CD14-positive monocyte (primary cell): ENCODE data around the gene SAP30. TPM values are rescaled to one million over a fixed set of nuclear protein-coding genes. Genes with fewer than 3 reads are reported as not detected.

Experiments
- DNase-seq, 3 donors: peaks; one replicate each; pipeline ENCODE4 v3.0.0-alpha.2; 2011 to 2022
- H2AFZ ChIP-seq: 2 replicates; pipeline ENCODE4 v1.6.0; 2012; ENCODE audit warnings: mild to moderate bottlenecking, low read depth, low read length, inconsistent platforms; ENCODE audit not compliant: insufficient read depth, poor library complexity, severe bottlenecking
- H3K27ac ChIP-seq, 2 donors: 1 replicate in 1 of 2; 2 replicates in 1 of 2; pipeline ENCODE4 v1.5.1; 2012 to 2013; ENCODE audit warnings: low read length in 2 of 2, control low read depth in 1 of 2, inconsistent platforms in 1 of 2, low read depth in 1 of 2, mild to moderate bottlenecking in 1 of 2
- H3K27me3 ChIP-seq, 2 donors: one replicate each; pipeline versions ENCODE4 v1.6.0 to v1.6.1; 2011 to 2013; ENCODE audit warnings: low read length in 2 of 2; ENCODE audit not compliant: control insufficient read depth in 2 of 2, insufficient read depth in 2 of 2
- H3K36me3 ChIP-seq, 2 donors: replicated peaks in 1 of 2; 1 replicate in 1 of 2; 2 replicates in 1 of 2; pipeline versions ENCODE4 v1.5.1 to v1.6.1; 2012 to 2013; ENCODE audit warnings: low read length in 2 of 2, control low read depth in 1 of 2, inconsistent platforms in 1 of 2, mild to moderate bottlenecking in 1 of 2; ENCODE audit not compliant: insufficient read depth in 2 of 2, control insufficient read depth in 1 of 2
- H3K4me1 ChIP-seq, 2 donors: 1 replicate in 1 of 2; 2 replicates in 1 of 2; pipeline versions ENCODE4 v1.5.1 to v1.6.1; 2012 to 2013; ENCODE audit warnings: low read length in 2 of 2, control low read depth in 1 of 2, inconsistent platforms in 1 of 2, mild to moderate bottlenecking in 1 of 2, moderate library complexity in 1 of 2; ENCODE audit not compliant: insufficient read depth in 2 of 2, control insufficient read depth in 1 of 2
- H3K4me2 ChIP-seq: replicated peaks from 2 replicates; pipeline ENCODE3; 2012; ENCODE audit warnings: low read length, moderate library complexity, mild to moderate bottlenecking; ENCODE audit not compliant: poor library complexity, severe bottlenecking; ENCODE audit errors: extremely low read depth
- H3K4me3 ChIP-seq, 3 experiments: fragments of 200-600 bp in 1 of 3; sonication (generic) in 1 of 3; replicated peaks in 1 of 3; 1 replicate in 2 of 3; 2 replicates in 1 of 3; pipeline ENCODE4 v1.5.1; 2011 to 2013; ENCODE audit warnings: low read length in 3 of 3, mild to moderate bottlenecking in 3 of 3, control low read depth in 2 of 3, low read depth in 2 of 3, inconsistent platforms in 1 of 3, moderate library complexity in 1 of 3
- H3K79me2 ChIP-seq: 2 replicates; pipeline ENCODE4 v1.6.0; 2012; ENCODE audit warnings: mild to moderate bottlenecking, control low read depth, inconsistent platforms, low read length, moderate library complexity; ENCODE audit not compliant: insufficient read depth
- H3K9ac ChIP-seq: 2 replicates; pipeline ENCODE4 v1.6.0; 2017; ENCODE audit warnings: low read length, mild to moderate bottlenecking; ENCODE audit not compliant: insufficient read depth, poor library complexity, severe bottlenecking
- H3K9me3 ChIP-seq, 2 donors: replicated peaks in 1 of 2; 1 replicate in 1 of 2; 2 replicates in 1 of 2; pipeline versions ENCODE4 v1.5.1 to v1.6.1; 2012 to 2013; ENCODE audit warnings: low read length in 2 of 2, control low read depth in 1 of 2; ENCODE audit not compliant: control insufficient read depth in 1 of 2, insufficient read depth in 1 of 2
- H4K20me1 ChIP-seq: 2 replicates; pipeline ENCODE4 v1.6.0; 2012; ENCODE audit warnings: mild to moderate bottlenecking, low read length, control low read depth, moderate library complexity; ENCODE audit not compliant: insufficient read depth
- H3K27ac Mint-ChIP-seq, 7 donors: one replicate each; pipeline ENCODE4 v1.8.0; 2020; ENCODE audit warnings: mild to moderate bottlenecking in 7 of 7, mixed read lengths in 7 of 7, moderate library complexity in 6 of 7, inconsistent platforms in 2 of 7
- H3K27me3 Mint-ChIP-seq, 3 donors: one replicate each; pipeline ENCODE4 v1.8.0; 2021 to 2022; ENCODE audit warnings: low read depth in 3 of 3, mild to moderate bottlenecking in 3 of 3, mixed read lengths in 3 of 3, moderate library complexity in 3 of 3, inconsistent platforms in 1 of 3
- H3K36me3 Mint-ChIP-seq, 2 donors: one replicate each; pipeline ENCODE4 v1.8.0; 2020; ENCODE audit warnings: mixed read lengths in 2 of 2, inconsistent platforms in 1 of 2, mild to moderate bottlenecking in 1 of 2
- H3K4me1 Mint-ChIP-seq: one replicate; pipeline ENCODE4 v1.8.0; 2020; ENCODE audit warnings: mild to moderate bottlenecking, mixed read lengths
- H3K4me3 Mint-ChIP-seq, 2 donors: one replicate each; pipeline ENCODE4 v1.8.0; 2020; ENCODE audit warnings: mild to moderate bottlenecking in 2 of 2, mixed read lengths in 2 of 2, moderate library complexity in 1 of 2
- H3K9me3 Mint-ChIP-seq, 7 donors: one replicate each; pipeline ENCODE4 v1.8.0; 2020 to 2022; ENCODE audit warnings: mixed read lengths in 7 of 7, mild to moderate bottlenecking in 6 of 7, moderate library complexity in 6 of 7, inconsistent platforms in 2 of 7
- CTCF ChIP-seq: fragments of 200-600 bp; IDR thresholded peaks from one replicate; pipeline ENCODE4 v1.8.0; 2022; ENCODE audit warnings: antibody characterized with exemption, mild to moderate bottlenecking
- WGBS: methylation state at CpG from one replicate; pipeline ENCODE4 v1.1.5; 2013; ENCODE audit warnings: missing lambda C conversion rate; ENCODE audit not compliant: insufficient coverage; 5-methylcytosine and 5-hydroxymethylcytosine counted together
- intact Hi-C, 2 donors: fragments of 100-400 bp; cut with micrococcal nuclease; formaldehyde crosslinking; loops; one replicate each; pipeline versions ENCODE4 v1.15.0 to v1.15.1; 2023
- polyA plus RNA-seq, 3 donors: library from polyadenylated mRNA; depleted of rRNA in 1 of 3; unstranded in 2 of 3; stranded (reverse) in 1 of 3; fragments of 300-500 nt in 2 of 3; fragments of >200 nt in 1 of 3; fragmentation: Illumina TruSeq in 2 of 3; gene quantifications; 1 replicate in 2 of 3; 2 replicates in 1 of 3; pipeline ENCODE4 v1.2.3, GENCODE V29; 2012 to 2021

SAP30 gene
- polyA plus RNA-seq, 3 donors, result 16.5 to 32.2 (median 21.8) TPM

GRCh38 chr4:173417833-173418232 lies 47.1 kb downstream of the SAP30 start:
- H3K4me1 ChIP-seq, result peaks cover 63 to 65% of the 10 kb centered on the region in 2 donors
- H3K36me3 ChIP-seq, result no peaks in the 10 kb centered on the region
- peak overlapping the region; percentile 36 to 93 for H3K27ac ChIP-seq
- H3K79me2 ChIP-seq, result peaks cover 5% of the 10 kb centered on the region
- intact Hi-C loops, result loop anchor here (2.0 to 10.0 kb wide), 7 partner anchors 51 to 413 kb away; partner anchors contain the start of gene HMGB2 (in 2 of the 2)
- no peaks in the 10 kb centered on the region for H4K20me1 ChIP-seq
- no peaks in the 10 kb centered on the region for H3K27me3 ChIP-seq
- H3K9ac ChIP-seq, result no peak overlapping the region
- no peak for TF ChIP-seq CTCF
- Mint-ChIP-seq H3K36me3 (peaks cover 6 to 9% of the 10 kb centered on the region in 2 donors), H3K4me3 (no peak overlapping the region), H3K27ac (peak overlapping the region; percentile 55 to 92 (median 80)), H3K9me3 (peaks cover 0 to 5% (median 0%) of the 10 kb centered on the region in 7 donors), H3K27me3 (peaks cover 0 to 3% (median 0%) of the 10 kb centered on the region in 3 donors), H3K4me1 (peaks cover 60% of the 10 kb centered on the region)
- H3K9me3 ChIP-seq, result no peaks in the 10 kb centered on the region
- H2AFZ ChIP-seq, result no peak overlapping the region
- H3K4me3 ChIP-seq, result no peak overlapping the region
- DNase-seq, result no peak
- H3K4me2 ChIP-seq, result no peak overlapping the region

DNA sequence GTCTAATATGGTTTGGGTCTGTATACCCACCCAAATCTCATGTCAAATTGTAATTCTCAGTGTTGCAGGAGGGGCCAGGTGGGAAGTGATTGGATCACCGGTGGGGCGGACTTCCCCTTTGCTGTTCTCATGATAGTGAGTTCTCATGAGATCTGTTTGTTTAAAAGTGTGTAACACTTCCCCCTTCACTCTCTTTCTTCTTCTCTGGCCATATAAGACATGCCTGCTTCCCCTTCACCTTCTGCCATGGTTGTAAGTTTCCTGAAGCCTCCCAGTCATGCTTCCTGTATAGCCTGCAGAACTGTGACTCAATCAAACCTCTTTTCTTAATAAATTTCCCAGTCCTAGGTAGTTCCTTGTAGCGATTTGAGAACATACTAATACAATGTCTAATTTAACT lies 47.9 kb downstream of the SAP30 start:
- no peaks in the 10 kb centered on the region for H3K79me2 ChIP-seq
- Mint-ChIP-seq H3K27ac (peak overlapping the region; percentile 69 to 92 (median 83)), H3K27me3 (peaks cover 0 to 3% (median 0%) of the 10 kb centered on the region in 3 donors), H3K9me3 (peaks cover 0 to 5% (median 0%) of the 10 kb centered on the region in 7 donors), H3K36me3 (peaks cover 7 to 10% of the 10 kb centered on the region in 2 donors), H3K4me3 (no peak overlapping the region), H3K4me1 (peaks cover 52% of the 10 kb centered on the region)
- no peaks in the 10 kb centered on the region for H3K27me3 ChIP-seq
- peak; percentile 57 to 89 (median 82) for DNase-seq
- H3K9me3 ChIP-seq, result no peaks in the 10 kb centered on the region
- no peak overlapping the region for H2AFZ ChIP-seq
- TF ChIP-seq CTCF, result no peak
- no peaks in the 10 kb centered on the region for H4K20me1 ChIP-seq
- no peak overlapping the region for H3K9ac ChIP-seq
- H3K4me1 ChIP-seq, result peaks cover 55 to 57% of the 10 kb centered on the region in 2 donors
- peak overlapping the region; percentile 36 to 73 for H3K27ac ChIP-seq
- no CpG with 5 or more reads among the region's 3 CpGs for WGBS
- no peak overlapping the region for H3K4me2 ChIP-seq
- no peaks in the 10 kb centered on the region for H3K36me3 ChIP-seq
- intact Hi-C loops, result loop anchor here (5.0 to 10.0 kb wide), 6 partner anchors 51 to 414 kb away; partner anchors contain the start of gene HMGB2 (in 2 of the 2)
- no peak overlapping the region for H3K4me3 ChIP-seq
